ENCODE measurements around the gene RAB15.

RAB15 gene

GRCh38 chr14:64954491-64955240 is 17.5 kb downstream of the RAB15 start:
- no peak for DNase-seq (ENCODE audit: low spot score)

- no peak for DNase-seq (ENCODE audit: low spot score)
Observed at GRCh38 chr14:64953661-64954060, 18.5 kb downstream of the RAB15 start.

- no peak for DNase-seq (ENCODE audit: low spot score)
Observed at GRCh38 chr14:64953310-64953654, 18.9 kb downstream of the RAB15 start.

DNA sequence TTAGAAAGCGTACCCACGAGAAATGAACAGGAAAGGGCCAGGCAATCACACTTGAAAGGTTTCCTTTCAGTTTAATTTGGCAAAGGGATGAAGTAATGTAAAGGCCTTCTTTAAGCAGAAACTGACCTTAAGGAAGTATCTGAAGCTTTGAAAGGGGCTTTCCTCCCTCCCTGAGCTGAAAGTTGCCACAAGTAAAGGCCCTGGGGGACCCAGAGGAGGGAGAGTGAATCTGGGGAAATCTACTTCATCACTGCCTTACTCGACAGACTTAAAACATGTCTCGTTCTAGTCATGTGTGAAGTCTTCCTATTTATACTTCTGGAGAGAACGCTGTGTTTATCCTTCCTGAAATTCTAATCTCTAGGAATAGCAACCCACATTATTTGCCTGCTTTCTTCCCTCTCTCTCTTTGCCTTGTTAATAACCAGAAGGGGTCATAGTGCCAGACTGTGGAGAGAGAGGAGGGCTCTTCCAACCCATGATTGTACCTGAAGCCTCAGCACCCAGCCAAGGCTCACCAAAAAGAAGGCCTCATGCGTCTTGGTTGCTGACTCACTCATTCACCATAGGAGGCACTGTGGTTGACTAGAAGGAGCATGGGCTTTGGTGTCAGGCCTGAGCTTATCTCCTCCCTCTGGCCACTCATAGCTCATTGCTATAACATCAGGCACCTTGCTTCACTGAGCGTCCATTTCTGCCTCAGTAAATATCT is 19.4 kb downstream of the RAB15 start:
- no peak for DNase-seq (ENCODE audit: low spot score)

GRCh38 chr14:64951724-64952123 is 20.4 kb downstream of the RAB15 start:
- DNase-seq (ENCODE audit: low spot score) = no peak

DNA sequence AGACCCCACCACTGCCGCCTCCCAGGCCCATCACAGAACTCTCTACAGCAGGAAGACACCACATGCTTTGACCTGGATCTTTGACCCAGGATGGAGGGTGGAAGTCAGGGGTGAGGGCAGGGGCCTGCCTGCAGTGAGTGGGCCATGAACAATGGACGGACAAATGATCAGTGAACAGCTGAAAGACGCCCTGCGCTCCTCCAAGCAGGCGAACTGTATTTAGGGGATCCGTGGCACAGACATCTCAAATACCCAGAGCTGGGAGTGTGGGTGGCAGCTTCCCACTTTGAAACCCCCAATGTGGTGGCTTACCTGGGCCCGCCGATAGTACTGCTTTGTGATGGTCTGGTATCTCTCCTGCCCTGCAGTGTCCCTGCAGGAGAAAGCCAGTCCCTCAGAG is 20.8 kb downstream of the RAB15 start:
- DNase-seq (ENCODE audit: low spot score) = no peak

DNA sequence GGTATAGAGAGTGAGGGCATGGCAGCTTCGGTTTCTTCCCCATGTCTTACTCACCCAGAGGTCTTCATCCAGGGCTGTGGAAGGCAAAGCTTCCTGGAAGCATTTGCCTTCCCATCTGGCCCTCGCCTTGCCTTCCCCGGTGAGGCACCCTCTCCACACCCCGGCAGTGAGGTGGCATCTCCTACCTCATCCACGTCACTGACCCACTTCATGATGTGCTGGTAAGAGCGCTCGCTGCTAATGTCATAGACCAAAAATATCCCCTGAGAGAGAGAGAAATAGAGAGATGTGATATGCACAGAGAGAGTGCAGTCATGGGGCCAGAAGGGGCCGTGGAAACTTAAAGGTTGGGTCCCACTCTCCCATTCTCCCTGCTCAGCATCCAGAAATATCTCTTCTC is 21.2 kb downstream of the RAB15 start:
- no peak for DNase-seq (ENCODE audit: low spot score)

- DNase-seq (ENCODE audit: low spot score) = no peak
Observed at GRCh38 chr14:64948612-64949210, 23.4 kb downstream of the RAB15 start.

DNA sequence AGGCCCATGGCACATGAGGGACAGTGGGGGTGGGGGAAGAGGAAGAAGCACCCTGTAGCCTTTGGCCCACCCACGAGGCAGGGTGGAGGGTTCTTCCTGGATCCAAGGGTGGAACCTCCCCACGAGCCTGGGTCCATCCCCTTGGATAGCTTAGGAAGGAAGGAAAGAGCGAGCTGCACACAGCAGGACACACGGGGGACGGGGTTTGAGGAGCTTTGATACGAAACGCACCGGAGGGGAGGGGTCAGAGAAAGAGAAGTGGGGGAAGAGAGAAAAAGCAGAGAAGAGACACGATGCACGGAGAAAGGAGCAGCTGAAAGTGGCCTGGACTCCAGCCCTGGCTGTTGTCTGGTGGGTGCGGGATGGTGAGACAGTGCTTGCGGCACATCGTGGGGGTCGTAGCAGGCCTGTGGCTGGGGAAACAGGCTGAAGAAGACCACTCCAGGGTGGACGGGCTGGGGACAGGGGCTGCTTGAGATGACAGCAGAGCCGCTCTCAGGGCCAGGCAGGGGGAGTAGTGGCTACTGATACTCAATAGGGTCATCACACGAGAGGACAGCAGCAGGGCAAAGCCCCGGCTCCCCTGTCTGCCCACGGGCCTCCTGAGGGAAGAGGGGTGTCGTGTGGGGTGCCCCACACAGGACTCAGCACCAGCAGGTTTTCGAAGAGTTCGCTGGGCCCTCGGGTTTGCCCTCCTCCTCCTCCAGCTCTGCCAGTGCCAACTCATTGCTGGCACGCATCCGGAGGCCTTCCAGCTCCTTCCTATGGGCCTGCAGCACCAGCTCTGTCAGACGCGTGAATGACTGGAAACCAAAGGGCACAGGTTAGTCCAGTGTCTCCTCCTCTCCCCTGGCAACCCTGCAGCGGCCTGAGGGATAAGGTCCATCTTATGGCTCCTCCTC is 24.2 kb downstream of the RAB15 start:
- no peak for DNase-seq (ENCODE audit: low spot score)

DNA sequence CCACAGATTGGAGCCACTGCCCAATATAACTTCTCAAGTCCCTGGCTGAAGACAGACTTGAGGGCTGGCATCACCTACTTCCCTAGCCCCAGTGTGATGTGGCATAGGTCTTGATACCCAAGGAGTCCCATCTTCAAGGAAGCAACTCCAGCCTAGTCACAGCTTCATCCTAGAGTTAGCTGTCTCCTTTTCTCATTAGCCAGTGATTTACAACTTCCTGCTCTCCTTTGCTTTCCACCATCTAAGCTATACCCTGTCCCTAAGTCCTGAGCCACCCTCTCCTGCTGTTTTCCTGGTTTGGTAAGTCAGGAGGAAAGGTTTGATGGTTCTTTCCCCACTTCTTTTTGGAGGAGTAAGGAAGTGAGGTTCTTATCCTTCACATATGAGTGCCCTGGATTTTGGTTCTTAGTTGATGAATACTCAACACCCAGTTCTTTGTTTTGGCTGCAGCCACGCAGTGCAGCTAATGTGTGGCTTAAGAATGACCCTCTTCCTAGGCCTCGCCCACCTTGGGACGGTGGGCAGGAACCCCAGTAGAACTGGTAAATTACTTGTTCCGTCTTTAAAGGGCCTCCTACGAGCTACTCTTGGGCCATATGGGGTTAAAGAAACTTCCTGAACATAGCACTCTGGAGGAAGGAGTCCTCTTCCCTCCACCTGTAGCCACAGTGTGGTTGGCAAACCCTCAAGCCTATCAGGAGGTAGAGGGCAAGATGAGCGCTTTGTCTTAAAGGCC is 25.7 kb downstream of the RAB15 start:
- DNase-seq (ENCODE audit: low spot score) = no peak

- DNase-seq (ENCODE audit: low spot score) = no peak
Observed at GRCh38 chr14:64945431-64946178, 26.5 kb downstream of the RAB15 start.

- DNase-seq (ENCODE audit: low spot score) = no peak
Observed at GRCh38 chr14:64944861-64945260, 27.3 kb downstream of the RAB15 start.

- DNase-seq (ENCODE audit: low spot score) = no peak
Observed at GRCh38 chr14:64944041-64944440, 28.1 kb downstream of the RAB15 start.

DNA sequence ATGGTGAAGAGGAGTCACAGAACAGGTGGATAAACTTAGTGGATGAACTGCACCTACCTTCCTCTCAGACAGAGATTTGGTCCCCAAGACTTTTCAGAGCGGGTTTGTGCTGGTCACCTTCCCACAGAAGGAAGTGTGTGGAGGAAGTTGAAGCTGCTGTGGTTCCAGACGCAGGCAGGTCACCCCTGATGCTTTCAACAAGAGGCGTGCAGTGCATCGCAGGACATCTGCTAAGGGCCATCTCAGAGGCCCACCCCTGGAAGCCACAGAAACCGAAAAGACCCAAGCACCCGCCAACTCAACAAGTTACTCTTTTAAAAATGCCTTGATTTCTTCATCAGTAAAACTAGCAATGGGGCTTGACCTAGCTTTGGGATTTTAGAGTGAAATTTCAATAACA is 28.6 kb downstream of the RAB15 start:
- no peak for DNase-seq (ENCODE audit: low spot score)

GRCh38 chr14:64942531-64943111 is 29.5 kb downstream of the RAB15 start, which contains the start of gene GPX2:
GPX2 (minus strand) TSS chr14:64942745; CDS start chr14:64942726, 19 bp downstream.
- no peak for DNase-seq (ENCODE audit: low spot score)

- DNase-seq (ENCODE audit: low spot score) = no peak
Observed at GRCh38 chr14:64940336-64940910, 31.7 kb downstream of the RAB15 start.

GRCh38 chr14:64939817-64940190 is 32.3 kb downstream of the RAB15 start:
- DNase-seq (ENCODE audit: low spot score) = no peak

- no peak for DNase-seq (ENCODE audit: low spot score)
Observed at GRCh38 chr14:64938972-64939816, 32.9 kb downstream of the RAB15 start.

DNA sequence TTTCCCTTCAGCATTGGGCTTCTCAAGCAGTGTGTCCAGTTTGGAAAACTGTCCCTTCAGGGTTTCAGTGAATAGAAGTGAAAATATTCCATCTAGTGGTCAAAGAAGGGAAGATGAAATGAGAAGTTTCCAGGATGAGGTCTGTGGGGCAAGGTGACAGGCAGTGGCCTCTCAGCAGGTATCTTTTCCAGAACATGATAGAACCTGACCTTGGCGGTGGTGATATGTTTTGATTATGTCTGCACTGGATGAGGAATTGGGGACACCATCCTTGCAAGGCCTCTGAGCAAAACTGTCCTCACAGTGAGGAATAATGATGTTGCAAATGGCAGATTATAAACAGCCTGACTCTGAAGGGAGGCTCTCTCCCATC is 34.3 kb downstream of the RAB15 start:
- DNase-seq (ENCODE audit: low spot score) = peak; percentile 30

Data from AG20443 (cell line).